Endothelial cell of umbilical vein (primary cell): ENCODE measurements around the gene RYR2. TPM values are rescaled to one million over a fixed set of nuclear protein-coding genes. Genes with fewer than 3 reads are reported as not detected.
"Not testable (repeated sequence)": the region's sequence is repeated elsewhere in the genome, so short reads cannot be mapped to it uniquely, and the experiment has no call there.

ENCODE experiments used
- BruUV-seq: library from RNA; stranded (reverse); fragments of 400-500 nt; replicated peaks from 2 replicates; lab custom pipeline; 2021; lab: Mats Ljungman, UMichigan
- CTCF ChIA-PET: fragments of 300-600, 350-600 bp; sonication (Branson Sonifier 250); formaldehyde crosslinking; loops from one replicate; lab custom pipeline; 2021; ENCODE audit warnings: antibody characterized with exemption, inconsistent platforms; lab: Charles Lee
- POLR2A ChIA-PET: fragments of 300-600, 350-600 bp; sonication (Branson Sonifier 250); formaldehyde crosslinking; loops from one replicate; lab custom pipeline; 2021; ENCODE audit warnings: antibody characterized with exemption, inconsistent platforms; lab: Charles Lee
- DNase-seq: peaks from one replicate; pipeline ENCODE4 v3.0.0-alpha.2; 2011; ENCODE audit warnings: low read depth, low spot score
- FAIRE-seq: peaks from 2 replicates; lab custom pipeline; 2011; peaks lifted over from hg19 to GRCh38; lab: Jason Lieb, UNC
- H2AFZ ChIP-seq: 2 replicates; pipeline ENCODE4 v1.6.0; 2012; ENCODE audit warnings: low read depth, low read length, control low read depth, inconsistent platforms
- H3K27ac ChIP-seq: 2 replicates; pipeline ENCODE4 v1.5.1; 2011; ENCODE audit warnings: low read depth, mild to moderate bottlenecking, control low read depth, low read length, moderate library complexity; ENCODE audit not compliant: insufficient read depth
- H3K27me3 ChIP-seq, 2 experiments: 2 replicates each; pipeline versions ENCODE4 v1.6.0 to v1.6.1; 2011; ENCODE audit warnings: low read length in 2 of 2, mixed read lengths in 1 of 2; ENCODE audit not compliant: control insufficient read depth in 2 of 2, insufficient read depth in 2 of 2
- H3K36me3 ChIP-seq, 2 experiments: 2 replicates in 1 of 2; 3 replicates in 1 of 2; pipeline ENCODE4 v1.5.1; 2011; ENCODE audit warnings: low read length in 2 of 2, mild to moderate bottlenecking in 1 of 2, moderate library complexity in 1 of 2; ENCODE audit not compliant: control insufficient read depth in 2 of 2, insufficient read depth in 2 of 2; ENCODE audit errors: extremely low read depth in 1 of 2
- H3K4me1 ChIP-seq: 3 replicates; pipeline ENCODE4 v1.5.1; 2011; ENCODE audit warnings: mild to moderate bottlenecking, low read length; ENCODE audit not compliant: control insufficient read depth, insufficient read depth; ENCODE audit errors: extremely low read depth
- H3K4me2 ChIP-seq: 2 replicates; pipeline ENCODE4 v1.6.1; 2011; ENCODE audit warnings: low read length, control low read depth, mixed read lengths; ENCODE audit not compliant: insufficient read depth
- H3K4me3 ChIP-seq, 3 experiments: fragments of 200-600 bp in 1 of 3; sonication (generic), shearing (Covaris generic) in 1 of 3; replicated peaks in 1 of 3; 2 replicates each; pipeline ENCODE4 v1.5.1; 2011 to 2016; ENCODE audit warnings: control low read depth in 3 of 3, low read length in 3 of 3, mild to moderate bottlenecking in 2 of 3, inconsistent platforms in 1 of 3, low read depth in 1 of 3, moderate library complexity in 1 of 3; ENCODE audit not compliant: insufficient read depth in 1 of 3
- H3K79me2 ChIP-seq: 2 replicates; pipeline ENCODE4 v1.6.0; 2012; ENCODE audit warnings: low read length, inconsistent platforms; ENCODE audit not compliant: control insufficient read depth, insufficient read depth
- H3K9ac ChIP-seq: replicated peaks from 2 replicates; pipeline ENCODE3; 2011; ENCODE audit warnings: low read length, control low read depth; ENCODE audit not compliant: insufficient read depth; ENCODE audit errors: extremely low read depth
- H3K9me1 ChIP-seq: replicated peaks from 3 replicates; pipeline ENCODE4 v1.6.0; 2011; ENCODE audit warnings: mild to moderate bottlenecking, low read length; ENCODE audit not compliant: control insufficient read depth, insufficient read depth; ENCODE audit errors: extremely low read depth
- H3K9me3 ChIP-seq: replicated peaks from 2 replicates; pipeline ENCODE4 v1.5.1; 2012; ENCODE audit warnings: low read length, inconsistent platforms; ENCODE audit not compliant: control insufficient read depth, insufficient read depth
- H4K20me1 ChIP-seq: replicated peaks from 2 replicates; pipeline ENCODE3; 2011; ENCODE audit warnings: mild to moderate bottlenecking, low read length; ENCODE audit not compliant: control insufficient read depth, insufficient read depth; ENCODE audit errors: extremely low read depth
- EZH2 ChIP-seq: IDR thresholded peaks from 2 replicates; pipeline ENCODE4 v1.6.1; 2012; ENCODE audit warnings: borderline replicate concordance, low read depth, mild to moderate bottlenecking, moderate library complexity, low read length, inconsistent platforms; ENCODE audit not compliant: severe bottlenecking
- FOS ChIP-seq: IDR thresholded peaks from 2 replicates; pipeline ENCODE4 v1.6.1; 2011; ENCODE audit warnings: mild to moderate bottlenecking, low read length, moderate library complexity, borderline replicate concordance; ENCODE audit not compliant: insufficient read depth
- GATA2 ChIP-seq: IDR thresholded peaks from 2 replicates; pipeline ENCODE4 v1.7.0; 2011; ENCODE audit warnings: low read depth, mild to moderate bottlenecking, moderate library complexity, mixed read lengths, low read length; ENCODE audit not compliant: insufficient read length, insufficient read depth
- JUN ChIP-seq: IDR thresholded peaks from 2 replicates; pipeline ENCODE4 v1.6.1; 2011; ENCODE audit warnings: borderline replicate concordance, low read depth; ENCODE audit not compliant: insufficient read length, insufficient read depth
- MYC ChIP-seq: IDR thresholded peaks from one replicate; pipeline ENCODE4 v1.6.1; 2011; ENCODE audit warnings: mild to moderate bottlenecking, low read depth, low read length
- POLR2A ChIP-seq: IDR thresholded peaks from 2 replicates; pipeline ENCODE4 v1.6.1; 2012; ENCODE audit warnings: low read depth, mild to moderate bottlenecking, control low read depth, low read length
- POLR2AphosphoS5 ChIP-seq: IDR thresholded peaks from 2 replicates; pipeline ENCODE4 v1.6.1; 2012; ENCODE audit warnings: low read depth, mild to moderate bottlenecking, control low read depth, low read length, moderate library complexity; ENCODE audit not compliant: insufficient read depth
- dilution Hi-C: fragments of 300-500 bp; cut with MboI; formaldehyde crosslinking; loops from one replicate; pipeline ENCODE4 v1.15.0; 2019; ENCODE audit warnings: low sequenced_read_pairs; ENCODE audit not compliant: extremely low pct_ligation_motif_present
- intact Hi-C: fragments of 100-400 bp; cut with micrococcal nuclease; formaldehyde crosslinking; loops from one replicate; pipeline ENCODE4 v1.10.0; 2022
- polyA plus RNA-seq, 4 experiments: library from polyadenylated mRNA; depleted of rRNA in 3 of 4; stranded (reverse) in 3 of 4; unstranded in 1 of 4; fragments of >200 nt; gene quantifications; 2 replicates each; pipeline versions ENCODE4 v1.2.1 to v1.2.3, GENCODE V29; 2011 to 2012; ENCODE audit warnings: missing spikeins in 1 of 4
- total RNA-seq: library from RNA; stranded (reverse); gene quantifications from 2 replicates; pipeline ENCODE4 v1.2.3, GENCODE V29; 2021
- TF ChIP-seq, protein P1 (sequence below), 2 donors: IDR thresholded peaks; 1 replicate in 1 of 2; 2 replicates in 1 of 2; pipeline ENCODE4 v1.5.1; 2011; ENCODE audit warnings: low read length in 2 of 2, mild to moderate bottlenecking in 2 of 2, moderate library complexity in 2 of 2, control low read depth in 1 of 2, inconsistent platforms in 1 of 2, low read depth in 1 of 2; ENCODE audit not compliant: insufficient read depth in 1 of 2; ENCODE audit errors: extremely low read depth in 1 of 2
- TF ChIP-seq, protein P2 (sequence below): IDR thresholded peaks from 2 replicates; pipeline ENCODE4 v1.6.1; 2011; ENCODE audit not compliant: insufficient read depth, insufficient read length

The RYR2 gene
- total and polyA plus RNA-seq, 2 donors (not counting 3 experiments of a cell fraction or from before 2014, with no cell fraction given) = not detected

DNA sequence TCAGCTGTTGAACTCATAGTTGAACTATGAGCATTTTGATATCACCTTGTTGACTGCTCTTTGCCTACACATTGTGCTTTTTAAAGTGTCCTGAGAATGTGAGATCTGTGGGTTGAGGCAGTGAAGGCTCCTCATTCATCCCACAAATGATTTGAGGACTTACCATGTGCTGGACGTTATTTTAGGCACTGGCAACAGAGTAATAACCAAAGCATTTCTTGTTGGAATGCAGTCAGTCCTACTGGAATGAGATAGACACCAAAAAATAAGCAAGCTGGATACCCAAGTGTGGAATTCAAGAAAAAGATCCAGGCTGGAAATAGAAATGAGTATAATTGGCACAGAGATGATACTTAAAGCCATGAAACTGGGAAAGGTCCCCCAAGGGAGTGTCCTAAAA is 775.3 kb downstream of the RYR2 start:
- H3K79me2 ChIP-seq = no peaks in the 10 kb centered on the region
- BruUV-seq = no TSS peak
- FAIRE-seq = no peak
- dilution Hi-C loops (no loop called here), intact Hi-C loops (no loop called here)
- H2AFZ ChIP-seq = no peak overlapping the region
- H3K27ac ChIP-seq = no peak overlapping the region
- DNase-seq = no peak
- CTCF ChIA-PET = no interaction called here
- no peak overlapping the region for H3K4me2 ChIP-seq
- no peaks in the 10 kb centered on the region for H3K27me3 ChIP-seq
- H3K9me1 ChIP-seq = no peaks in the 10 kb centered on the region
- no peaks in the 10 kb centered on the region for H4K20me1 ChIP-seq
- no peak overlapping the region for H3K4me3 ChIP-seq
- TF ChIP-seq MYC (no peak), EZH2 (no peak), JUN (no peak), POLR2AphosphoS5 (no peak), FOS (no peak), POLR2A (no peak), GATA2 (no peak)
- TF ChIP-seq, protein P1, sequence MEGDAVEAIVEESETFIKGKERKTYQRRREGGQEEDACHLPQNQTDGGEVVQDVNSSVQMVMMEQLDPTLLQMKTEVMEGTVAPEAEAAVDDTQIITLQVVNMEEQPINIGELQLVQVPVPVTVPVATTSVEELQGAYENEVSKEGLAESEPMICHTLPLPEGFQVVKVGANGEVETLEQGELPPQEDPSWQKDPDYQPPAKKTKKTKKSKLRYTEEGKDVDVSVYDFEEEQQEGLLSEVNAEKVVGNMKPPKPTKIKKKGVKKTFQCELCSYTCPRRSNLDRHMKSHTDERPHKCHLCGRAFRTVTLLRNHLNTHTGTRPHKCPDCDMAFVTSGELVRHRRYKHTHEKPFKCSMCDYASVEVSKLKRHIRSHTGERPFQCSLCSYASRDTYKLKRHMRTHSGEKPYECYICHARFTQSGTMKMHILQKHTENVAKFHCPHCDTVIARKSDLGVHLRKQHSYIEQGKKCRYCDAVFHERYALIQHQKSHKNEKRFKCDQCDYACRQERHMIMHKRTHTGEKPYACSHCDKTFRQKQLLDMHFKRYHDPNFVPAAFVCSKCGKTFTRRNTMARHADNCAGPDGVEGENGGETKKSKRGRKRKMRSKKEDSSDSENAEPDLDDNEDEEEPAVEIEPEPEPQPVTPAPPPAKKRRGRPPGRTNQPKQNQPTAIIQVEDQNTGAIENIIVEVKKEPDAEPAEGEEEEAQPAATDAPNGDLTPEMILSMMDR (IDR thresholded peaks at IDR 0.05; ENCODE audit: extremely low read depth in 1 of 2, insufficient read depth in 1 of 2, low read depth in 1 of 2, low read length in 2 of 2) = no peak
- TF ChIP-seq, protein P2, sequence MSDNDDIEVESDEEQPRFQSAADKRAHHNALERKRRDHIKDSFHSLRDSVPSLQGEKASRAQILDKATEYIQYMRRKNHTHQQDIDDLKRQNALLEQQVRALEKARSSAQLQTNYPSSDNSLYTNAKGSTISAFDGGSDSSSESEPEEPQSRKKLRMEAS = no peak
- H3K4me1 ChIP-seq = no peaks in the 10 kb centered on the region
- no peaks in the 10 kb centered on the region for H3K9me3 ChIP-seq
- no peak overlapping the region for H3K9ac ChIP-seq
- H3K36me3 ChIP-seq = no peaks in the 10 kb centered on the region
- POLR2A ChIA-PET = no interaction called here

DNA sequence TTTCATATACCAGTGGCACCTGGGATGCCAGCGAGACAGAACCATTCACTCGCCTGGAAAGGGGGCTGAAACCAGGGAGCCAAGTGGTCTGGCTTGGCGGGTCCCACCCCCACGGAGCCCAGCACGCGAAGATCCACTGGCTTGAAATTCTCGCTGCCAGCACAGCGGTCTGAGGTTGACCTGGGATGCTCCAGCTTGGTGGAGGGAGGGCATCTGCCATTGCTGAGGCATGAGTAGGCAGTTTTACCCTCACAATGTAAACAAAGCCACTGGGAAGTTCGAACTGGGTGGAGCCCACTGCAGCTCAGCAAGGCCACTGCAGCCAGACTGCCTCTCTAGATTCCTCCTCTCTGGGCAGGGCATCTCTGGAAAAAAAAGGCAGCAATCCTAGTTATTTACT is 778.6 kb downstream of the RYR2 start:
- CTCF ChIA-PET, FAIRE-seq, H2AFZ ChIP-seq, H3K9me3 ChIP-seq, H3K4me1 ChIP-seq, POLR2A ChIA-PET, H4K20me1 ChIP-seq, H3K4me3 ChIP-seq, H3K4me2 ChIP-seq, dilution Hi-C loops, DNase-seq, H3K9ac ChIP-seq, intact Hi-C loops, BruUV-seq, H3K79me2 ChIP-seq, H3K27ac ChIP-seq, H3K27me3 ChIP-seq, H3K36me3 ChIP-seq, H3K9me1 ChIP-seq: not testable (repeated sequence)
